Activated effector memory CD4-positive, alpha-beta T cell treated with anti-CD3 and anti-CD28 coated beads, Interleukin-2, amount 50 U/mL, for 16 hours (primary cell): ENCODE measurements around the gene HDAC10.

ENCODE experiments used
- DNase-seq: peaks from one replicate; pipeline ENCODE4 v3.0.0-alpha.2; 2020

The HDAC10 gene

DNA sequence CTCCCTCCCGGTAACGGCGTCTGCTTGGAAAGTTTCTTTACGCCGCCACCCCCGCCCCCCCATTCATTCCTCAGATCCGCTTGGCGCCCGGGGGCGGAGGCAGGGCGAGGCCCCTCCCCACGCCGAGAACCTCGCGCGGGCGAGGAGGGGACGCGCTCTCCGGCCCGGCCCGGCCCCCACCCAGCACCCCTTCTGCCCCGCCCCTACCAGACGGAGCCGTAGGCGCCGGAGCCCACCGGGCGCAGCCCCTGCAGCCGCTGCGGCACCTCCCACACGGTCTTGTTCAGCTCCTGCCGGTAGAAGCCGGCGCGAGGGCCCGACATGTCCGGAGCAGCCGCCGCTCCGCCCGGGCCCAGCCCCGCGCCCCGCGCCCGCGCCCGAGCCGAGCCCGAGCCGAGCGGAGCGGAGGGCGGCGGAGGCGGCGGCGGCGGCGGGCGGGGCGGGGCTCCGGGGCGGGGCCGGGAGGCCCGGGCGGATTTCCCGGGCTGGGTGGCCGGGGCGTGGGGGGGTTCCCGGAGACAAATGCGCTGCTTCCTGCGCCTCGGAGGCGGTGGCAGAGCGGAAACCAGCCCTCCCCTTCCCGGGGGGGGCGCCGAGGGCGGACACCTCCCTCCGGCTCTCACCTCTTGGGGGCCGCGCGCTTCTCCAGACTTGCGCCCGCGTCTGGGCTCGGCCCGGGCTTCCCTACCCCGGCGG is 19.1 kb upstream of the HDAC10 start, which contains the start of gene MAPK11:
Gene MAPK11, minus strand, starts transcription at position 411 of the 696 bp plus-strand sequence. Its CDS starts 88 bp downstream, at position 323.
- DNase-seq, result peak; percentile 92

DNA sequence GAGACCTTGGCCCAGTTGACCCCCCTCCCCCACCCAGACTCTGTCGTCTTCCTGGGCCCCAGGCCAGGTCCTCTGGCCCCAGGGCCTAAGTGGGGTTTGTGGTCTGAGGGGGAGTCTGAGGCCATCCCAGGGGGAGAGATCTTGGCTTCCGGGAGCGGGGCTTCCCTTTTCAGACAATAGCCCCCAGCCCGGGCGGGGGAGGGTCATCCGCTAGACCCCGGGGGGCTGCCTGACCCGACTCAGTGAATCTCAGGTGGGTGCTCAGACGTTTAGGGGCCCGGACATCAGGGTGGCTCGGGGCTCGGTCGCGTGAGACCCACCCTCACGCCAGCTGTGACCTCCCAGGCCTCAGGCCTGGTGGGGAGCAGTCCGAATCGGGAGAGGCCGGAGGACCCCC is 18.5 kb upstream of the HDAC10 start:
- DNase-seq, result no peak

DNA sequence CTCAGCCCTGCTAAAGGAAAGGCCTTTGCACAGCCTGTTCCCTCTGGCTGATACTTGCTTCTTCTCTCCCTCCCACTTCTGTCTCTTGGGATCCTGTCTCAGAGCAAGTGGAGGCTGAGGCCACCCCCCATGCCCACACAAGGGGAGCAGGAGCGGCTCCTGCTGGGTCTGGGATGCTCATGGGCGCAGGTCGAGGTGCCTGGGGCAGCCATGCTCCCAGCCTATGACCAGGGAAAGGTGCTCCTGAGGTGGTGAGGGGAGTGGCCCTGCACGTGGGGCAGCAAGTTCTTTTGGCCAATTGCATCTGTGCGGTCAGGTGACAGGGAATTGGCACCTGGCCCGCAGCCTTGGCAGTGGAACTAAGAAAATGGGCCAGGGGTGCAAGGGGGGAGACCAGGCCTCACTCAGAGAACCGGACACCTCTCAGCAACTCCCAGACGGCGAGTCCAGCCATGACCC is 17.6 kb upstream of the HDAC10 start:
- no peak for DNase-seq

- DNase-seq, result peak; percentile 84
Measured at GRCh38 chr22:50267591-50268390, 16.7 kb upstream of the HDAC10 start.

DNA sequence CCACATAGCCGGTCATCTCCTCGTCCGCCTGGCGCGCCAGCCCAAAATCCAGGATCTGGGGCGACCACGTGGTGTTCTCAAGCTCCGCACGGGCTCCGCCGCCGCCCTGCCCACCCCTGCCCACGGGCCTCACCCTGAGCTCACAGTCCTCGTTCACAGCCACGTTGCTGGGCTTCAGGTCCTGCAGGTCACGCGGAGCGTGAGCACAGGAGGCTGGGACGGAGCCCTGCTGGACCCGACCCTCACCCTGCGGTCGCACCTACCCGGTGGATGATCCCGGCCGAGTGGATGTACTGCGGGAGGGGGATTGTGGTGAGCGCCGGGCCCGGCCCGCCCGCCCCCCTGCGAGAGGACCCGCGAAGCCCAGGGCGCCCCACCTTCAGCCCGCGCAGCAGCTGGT is 15.9 kb upstream of the HDAC10 start:
- DNase-seq, result no peak

GRCh38 chr22:50264946-50265669 is 14.0 kb upstream of the HDAC10 start:
- DNase-seq, result no peak

- DNase-seq, result no peak
Measured at GRCh38 chr22:50264104-50264745, 13.2 kb upstream of the HDAC10 start.

GRCh38 chr22:50262973-50263617 is 12.0 kb upstream of the HDAC10 start:
- no peak for DNase-seq

- DNase-seq, result no peak
Measured at GRCh38 chr22:50262460-50262911, 11.4 kb upstream of the HDAC10 start.

DNA sequence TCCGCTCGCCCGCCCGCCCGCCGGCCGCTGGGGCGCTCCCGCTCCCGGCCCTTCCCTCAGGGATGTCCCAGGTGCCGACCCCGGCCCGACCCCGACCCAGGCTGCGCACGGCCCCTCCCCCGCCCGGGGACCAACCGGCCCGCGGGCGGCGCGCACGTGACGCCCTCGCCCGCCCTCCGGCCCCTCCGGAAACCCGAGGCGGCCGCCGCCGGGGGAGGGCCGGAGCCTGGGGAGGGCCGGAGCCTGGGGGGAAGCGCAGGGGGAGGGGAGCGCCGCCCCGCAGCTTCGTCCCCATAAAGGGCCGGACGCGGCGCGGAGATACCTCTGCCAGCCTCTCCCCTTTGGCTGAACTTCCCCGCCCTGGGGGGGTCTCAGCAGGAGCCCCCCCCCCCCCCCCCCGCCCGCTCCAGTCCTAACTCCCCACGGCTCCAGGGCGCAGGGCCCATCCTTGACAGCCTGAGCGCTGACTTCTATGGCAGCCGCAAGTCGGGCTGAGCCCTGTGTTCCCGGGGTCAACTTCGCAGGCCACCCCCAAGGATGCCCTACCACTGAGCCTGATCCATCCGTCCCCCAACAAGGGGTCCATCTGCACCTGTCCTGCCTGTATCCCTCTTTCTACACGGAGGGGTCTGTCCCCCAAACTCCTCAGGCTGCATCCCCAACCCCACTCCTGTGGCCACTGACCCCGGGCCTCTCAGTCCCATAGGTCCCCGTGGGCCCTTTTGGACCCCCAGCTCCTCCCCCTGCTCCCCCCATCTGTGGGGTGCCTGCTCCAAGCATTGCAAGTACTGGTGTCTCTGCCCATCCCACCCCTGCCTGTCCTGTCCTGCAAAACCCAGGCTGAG is 10.8 kb upstream of the HDAC10 start, which contains the start of gene MAPK12:
Gene MAPK12, minus strand, starts transcription at position 69 of the 845 bp plus-strand sequence. CDS start 174 bp downstream, outside the sequence.
- no peak for DNase-seq

DNA sequence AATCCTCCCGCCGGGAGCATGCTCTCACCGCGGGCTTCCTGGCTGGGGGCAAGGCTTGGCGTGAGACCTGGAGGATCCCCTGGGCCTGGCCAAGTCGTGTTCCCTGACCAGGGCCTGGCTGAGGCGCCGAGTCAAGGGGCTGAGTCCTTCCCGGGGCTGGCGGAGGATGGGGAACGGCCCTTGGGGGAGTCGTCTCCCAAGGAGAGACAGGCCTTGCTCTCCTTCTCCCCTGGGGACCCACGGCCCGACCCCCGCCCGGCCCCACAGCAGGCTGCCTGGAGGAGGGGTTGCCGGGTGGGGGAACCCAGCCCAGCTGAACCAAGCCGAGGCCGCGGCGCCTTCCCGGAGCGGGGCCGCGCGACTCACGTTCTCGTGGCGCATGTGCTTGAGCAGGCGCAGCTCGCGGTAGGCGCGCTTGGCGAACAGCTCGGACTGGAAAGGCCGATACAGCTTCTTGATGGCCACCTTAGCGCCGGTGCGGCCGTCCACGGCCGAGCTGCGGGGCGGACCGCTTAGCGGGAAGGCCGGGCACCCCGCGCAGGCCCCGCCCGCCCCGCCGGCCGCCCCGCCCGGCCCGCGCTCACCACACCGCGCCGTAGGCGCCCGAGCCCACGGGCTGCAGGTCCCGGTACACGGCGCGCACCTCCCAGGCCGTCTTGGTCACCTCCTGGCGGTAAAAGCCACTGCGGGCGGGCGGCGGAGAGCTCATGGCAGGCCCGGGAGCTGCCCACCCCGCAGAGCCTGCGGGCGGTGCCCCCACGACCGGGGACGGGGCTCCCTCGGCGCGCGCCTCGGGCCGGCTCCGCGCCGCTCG is 9.9 kb upstream of the HDAC10 start:
- DNase-seq, result no peak

- no peak for DNase-seq
Measured at GRCh38 chr22:50260434-50260800, 9.4 kb upstream of the HDAC10 start.

GRCh38 chr22:50259302-50259701 is 8.2 kb upstream of the HDAC10 start:
- DNase-seq, result no peak

DNA sequence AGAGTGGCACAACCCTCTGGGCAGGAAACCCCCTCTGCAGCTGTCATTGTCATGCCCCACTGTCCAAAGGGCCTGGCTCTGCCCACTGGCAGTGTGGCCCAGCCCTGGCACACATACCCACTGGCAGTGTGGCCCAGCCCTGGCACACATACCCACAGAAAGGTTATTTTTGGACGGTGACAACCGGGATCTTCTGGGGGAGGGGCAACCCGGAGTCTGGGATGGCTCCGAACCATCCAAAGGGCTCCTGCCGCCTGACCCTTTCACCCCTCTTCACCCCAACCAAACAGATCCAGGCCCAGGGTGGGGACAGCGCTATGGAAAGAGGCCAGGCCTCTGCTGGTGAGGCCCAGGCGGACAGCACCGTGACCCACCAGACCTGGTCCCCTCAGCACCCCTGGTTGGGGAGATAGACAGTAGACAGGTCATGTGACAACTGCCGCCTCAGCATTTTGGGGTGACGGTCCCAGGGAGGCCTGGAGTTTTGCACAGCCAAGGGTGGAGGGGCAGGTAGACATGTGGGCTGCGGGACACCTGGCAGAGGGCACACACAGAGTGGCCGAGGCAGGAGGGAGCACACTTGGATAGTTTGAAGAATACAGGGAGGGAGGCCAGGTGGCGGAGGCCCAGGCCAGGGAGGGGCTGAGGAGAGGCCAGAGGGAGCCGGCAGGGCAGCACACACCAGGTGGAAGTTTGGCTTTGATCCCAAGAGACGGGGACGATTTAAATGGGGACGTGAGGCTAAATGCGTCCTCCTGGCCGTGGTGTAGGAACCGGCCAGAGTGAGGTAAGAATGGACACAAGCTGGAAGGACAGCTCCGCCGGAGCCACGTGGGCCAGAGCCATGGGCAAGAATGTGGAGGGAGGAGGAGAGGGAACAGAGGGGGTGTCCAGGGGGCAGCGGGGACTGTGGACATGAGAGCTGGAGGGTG is 7.6 kb upstream of the HDAC10 start:
- no peak for DNase-seq

GRCh38 chr22:50257451-50258360 is 6.6 kb upstream of the HDAC10 start:
- DNase-seq, result no peak

- DNase-seq, result no peak
Measured at GRCh38 chr22:50257041-50257440, 6.0 kb upstream of the HDAC10 start.

GRCh38 chr22:50256258-50256862 is 5.3 kb upstream of the HDAC10 start:
- DNase-seq, result no peak

- no peak for DNase-seq
Measured at GRCh38 chr22:50255607-50256006, 4.5 kb upstream of the HDAC10 start.
